Calu3 (cell line): ENCODE measurements around the gene LSM10. TPM values are rescaled to one million over a fixed set of nuclear protein-coding genes. Genes with fewer than 3 reads are reported as not detected.
A peak's percentile ranks its signal among the peaks of the same experiment; 100 is the strongest.

ENCODE experiments used
- BruUV-seq: library from RNA; stranded (reverse); fragments of 400-500 nt; replicated peaks from 2 replicates; lab custom pipeline; 2021; lab: Mats Ljungman, UMichigan
- CTCF ChIA-PET: fragments of 300-600 bp; sonication (Branson Sonifier 250); formaldehyde crosslinking; loops from one replicate; lab custom pipeline; 2022; ENCODE audit warnings: antibody characterized with exemption; lab: Charles Lee
- DNase-seq: peaks from one replicate; pipeline ENCODE4 v3.0.0; 2022
- H3K27ac Mint-ChIP-seq: one replicate; pipeline ENCODE4 v1.8.0; 2022; ENCODE audit warnings: mixed read lengths; ENCODE audit not compliant: unreplicated experiment
- H3K27me3 Mint-ChIP-seq: one replicate; pipeline ENCODE4 v1.8.0; 2022; ENCODE audit warnings: mixed read lengths; ENCODE audit not compliant: unreplicated experiment
- H3K36me3 Mint-ChIP-seq: one replicate; pipeline ENCODE4 v1.8.0; 2022; ENCODE audit warnings: mild to moderate bottlenecking, moderate library complexity, mixed read lengths; ENCODE audit not compliant: insufficient read depth, unreplicated experiment
- H3K4me1 Mint-ChIP-seq: one replicate; pipeline ENCODE4 v1.8.0; 2022; ENCODE audit warnings: mild to moderate bottlenecking, low read depth, mixed read lengths; ENCODE audit not compliant: unreplicated experiment
- H3K4me3 Mint-ChIP-seq: one replicate; pipeline ENCODE4 v1.8.0; 2022; ENCODE audit warnings: mild to moderate bottlenecking, low read depth, moderate library complexity, mixed read lengths; ENCODE audit not compliant: unreplicated experiment
- H3K9me3 Mint-ChIP-seq: one replicate; pipeline ENCODE4 v1.8.0; 2022; ENCODE audit warnings: low read depth, mixed read lengths; ENCODE audit not compliant: unreplicated experiment
- CTCF ChIP-seq: fragments of 200-600 bp; IDR thresholded peaks from one replicate; pipeline ENCODE4 v1.8.0; 2022; ENCODE audit warnings: antibody characterized with exemption; ENCODE audit not compliant: unreplicated experiment
- intact Hi-C: fragments of 100-400 bp; cut with micrococcal nuclease; formaldehyde crosslinking; loops from one replicate; pipeline ENCODE4 v1.10.0; 2022; ENCODE audit not compliant: unreplicated experiment
- total RNA-seq: library from RNA; stranded (reverse); gene quantifications from 2 replicates; pipeline ENCODE4 v1.2.3, GENCODE V29; 2022

Gene LSM10
- total RNA-seq, 1 experiment from 2014 or later: 35.2 TPM

GRCh38 chr1:36377791-36378492 lies 19.8 kb downstream of the LSM10 start:
- CTCF ChIA-PET: interaction anchor here (0.6 to 0.9 kb wide), 2 partner anchors 29 to 1728 kb away, joined by 3 to 4 read pairs; no protein-coding TSS in a partner anchor
- no TSS peak for BruUV-seq
- H3K27ac Mint-ChIP-seq: no peak overlapping the region

GRCh38 chr1:36372617-36373016 lies 25.1 kb downstream of the LSM10 start:
- no peak overlapping the region for H3K4me3 Mint-ChIP-seq
- no peak overlapping the region for H3K27ac Mint-ChIP-seq
- H3K27me3 Mint-ChIP-seq: no peaks in the 10 kb centered on the region
- H3K9me3 Mint-ChIP-seq: no peaks in the 10 kb centered on the region
- peaks cover 36% of the 10 kb centered on the region for H3K4me1 Mint-ChIP-seq
- no peak for DNase-seq
- CTCF ChIA-PET: interaction anchor here (0.6 kb wide), 1 partner anchor 25 kb away, joined by 3 read pairs; no protein-coding TSS in a partner anchor
- TF ChIP-seq CTCF: no peak
- peaks cover 52% of the 10 kb centered on the region for H3K36me3 Mint-ChIP-seq
- no TSS peak for BruUV-seq
- intact Hi-C loops: no loop called here

More at GRCh38 chr1:36377791-36378492, 19.8 kb downstream of the LSM10 start:
- no peak for TF ChIP-seq CTCF
- H3K36me3 Mint-ChIP-seq: peaks cover 45% of the 10 kb centered on the region
- H3K27me3 Mint-ChIP-seq: no peaks in the 10 kb centered on the region
- H3K4me1 Mint-ChIP-seq: peaks cover 47% of the 10 kb centered on the region
- no peak for DNase-seq
- intact Hi-C loops: no loop called here
- H3K9me3 Mint-ChIP-seq: no peaks in the 10 kb centered on the region
- H3K4me3 Mint-ChIP-seq: no peak overlapping the region

GRCh38 chr1:36369061-36369861 lies 28.4 kb downstream of the LSM10 start:
- H3K27me3 Mint-ChIP-seq: no peaks in the 10 kb centered on the region
- peak overlapping the region; percentile 50 for H3K27ac Mint-ChIP-seq
- CTCF ChIA-PET: interaction anchor here (0.5 to 3.1 kb wide), 10 partner anchors 13 to 235 kb away, joined by 3 to 29 read pairs (median 4); partner anchors contain the start of genes EVA1B and SH3D21
- H3K4me1 Mint-ChIP-seq: peaks cover 28% of the 10 kb centered on the region
- intact Hi-C loops: loop anchor here (2.0 kb wide), 2 partner anchors 18 to 26 kb away; no protein-coding TSS in a partner anchor
- no TSS peak for BruUV-seq
- H3K4me3 Mint-ChIP-seq: no peak overlapping the region
- peak; percentile 87 for DNase-seq
- peaks cover 56% of the 10 kb centered on the region for H3K36me3 Mint-ChIP-seq
- H3K9me3 Mint-ChIP-seq: no peaks in the 10 kb centered on the region
- TF ChIP-seq CTCF: peak; percentile 87

GRCh38 chr1:36367798-36368197 lies 29.9 kb downstream of the LSM10 start:
- no peak overlapping the region for H3K4me3 Mint-ChIP-seq
- H3K27me3 Mint-ChIP-seq: no peaks in the 10 kb centered on the region
- CTCF ChIA-PET: interaction anchor here (0.8 to 3.1 kb wide), 4 partner anchors 15 to 180 kb away, joined by 3 to 29 read pairs (median 8); no protein-coding TSS in a partner anchor
- no TSS peak for BruUV-seq
- peaks cover 52% of the 10 kb centered on the region for H3K36me3 Mint-ChIP-seq
- H3K27ac Mint-ChIP-seq: no peak overlapping the region
- H3K4me1 Mint-ChIP-seq: peaks cover 19% of the 10 kb centered on the region
- intact Hi-C loops: loop anchor here (2.0 kb wide), 2 partner anchors 17 to 25 kb away; no protein-coding TSS in a partner anchor
- no peak for TF ChIP-seq CTCF
- DNase-seq: no peak
- no peaks in the 10 kb centered on the region for H3K9me3 Mint-ChIP-seq
